Measurements from ENCODE around the gene GLMP.

DNA sequence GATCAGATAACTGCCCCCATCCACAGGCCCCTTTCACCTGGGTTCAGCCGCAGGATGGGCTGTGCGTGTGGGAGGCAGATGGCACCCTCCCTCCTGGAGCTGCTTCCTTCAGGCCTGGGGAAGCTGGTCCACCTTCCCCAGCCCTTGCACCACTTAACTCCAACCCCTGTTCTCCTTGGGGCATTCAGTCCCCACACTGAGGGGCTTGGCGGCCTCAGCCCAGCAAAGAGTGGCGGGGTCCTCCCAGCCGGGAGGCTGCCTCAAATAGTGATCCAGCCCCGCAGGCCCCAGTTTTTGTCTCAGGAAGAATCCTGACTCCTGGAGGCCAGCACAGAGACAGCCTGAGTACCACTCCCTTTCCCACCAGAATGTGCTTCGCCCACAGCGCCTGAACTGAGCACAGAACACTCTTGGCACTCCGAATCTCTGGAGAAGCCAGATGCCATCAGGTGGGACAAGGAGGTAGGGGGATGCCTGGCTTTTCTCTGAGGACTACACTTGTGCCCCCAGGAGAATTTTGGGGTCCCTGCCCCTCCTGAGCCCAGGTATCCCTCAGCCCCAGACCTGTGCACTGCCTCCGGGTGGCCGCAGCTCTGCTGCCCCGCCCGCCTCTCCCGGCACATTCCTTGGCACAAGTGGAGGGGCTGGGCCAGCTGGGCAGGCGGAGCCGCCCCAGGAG lies 48.6 kb downstream of the GLMP start:
- TF ChIP-seq, protein P1, sequence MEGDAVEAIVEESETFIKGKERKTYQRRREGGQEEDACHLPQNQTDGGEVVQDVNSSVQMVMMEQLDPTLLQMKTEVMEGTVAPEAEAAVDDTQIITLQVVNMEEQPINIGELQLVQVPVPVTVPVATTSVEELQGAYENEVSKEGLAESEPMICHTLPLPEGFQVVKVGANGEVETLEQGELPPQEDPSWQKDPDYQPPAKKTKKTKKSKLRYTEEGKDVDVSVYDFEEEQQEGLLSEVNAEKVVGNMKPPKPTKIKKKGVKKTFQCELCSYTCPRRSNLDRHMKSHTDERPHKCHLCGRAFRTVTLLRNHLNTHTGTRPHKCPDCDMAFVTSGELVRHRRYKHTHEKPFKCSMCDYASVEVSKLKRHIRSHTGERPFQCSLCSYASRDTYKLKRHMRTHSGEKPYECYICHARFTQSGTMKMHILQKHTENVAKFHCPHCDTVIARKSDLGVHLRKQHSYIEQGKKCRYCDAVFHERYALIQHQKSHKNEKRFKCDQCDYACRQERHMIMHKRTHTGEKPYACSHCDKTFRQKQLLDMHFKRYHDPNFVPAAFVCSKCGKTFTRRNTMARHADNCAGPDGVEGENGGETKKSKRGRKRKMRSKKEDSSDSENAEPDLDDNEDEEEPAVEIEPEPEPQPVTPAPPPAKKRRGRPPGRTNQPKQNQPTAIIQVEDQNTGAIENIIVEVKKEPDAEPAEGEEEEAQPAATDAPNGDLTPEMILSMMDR (IDR thresholded peaks at IDR 0.05): no peak
- no peak for TF ChIP-seq POLR2A (IDR thresholded peaks at IDR 0.05)
